Middle frontal gyrus (tissue), 1 donor: ENCODE measurements around the gene BCKDK.

Source experiments
- DNase-seq: peaks from one replicate; pipeline ENCODE4 v3.0.0-alpha.2; 2015; ENCODE audit warnings: low spot score; ENCODE audit errors: extremely low spot score

The BCKDK gene

GRCh38 chr16:31080035-31080629 lies 28.1 kb upstream of the BCKDK start:
- no peak for DNase-seq

DNA sequence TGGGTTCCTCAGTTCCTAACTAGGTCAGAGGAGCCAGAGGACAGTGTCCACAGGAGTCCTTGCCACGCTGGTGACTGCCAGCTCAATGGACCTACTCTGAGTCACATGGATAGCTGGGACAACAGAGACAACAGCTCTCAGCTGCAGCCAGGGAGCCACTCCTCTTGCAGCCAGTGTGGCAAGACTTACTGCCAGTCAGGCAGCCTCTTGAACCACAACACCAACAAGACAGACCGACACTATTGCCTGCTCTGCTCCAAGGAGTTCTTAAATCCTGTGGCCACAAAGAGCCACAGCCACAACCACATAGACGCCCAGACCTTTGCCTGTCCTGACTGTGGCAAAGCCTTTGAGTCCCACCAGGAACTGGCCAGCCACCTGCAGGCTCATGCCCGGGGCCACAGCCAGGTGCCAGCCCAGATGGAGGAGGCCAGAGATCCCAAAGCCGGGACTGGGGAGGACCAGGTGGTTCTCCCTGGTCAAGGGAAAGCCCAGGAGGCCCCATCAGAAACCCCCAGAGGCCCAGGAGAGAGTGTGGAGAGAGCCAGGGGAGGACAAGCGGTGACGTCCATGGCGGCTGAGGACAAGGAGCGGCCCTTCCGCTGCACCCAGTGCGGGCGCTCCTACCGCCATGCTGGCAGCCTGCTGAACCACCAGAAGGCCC lies 27.3 kb upstream of the BCKDK start:
- no peak for DNase-seq

- no peak for DNase-seq
Measured at GRCh38 chr16:31081428-31082351, 26.5 kb upstream of the BCKDK start.

DNA sequence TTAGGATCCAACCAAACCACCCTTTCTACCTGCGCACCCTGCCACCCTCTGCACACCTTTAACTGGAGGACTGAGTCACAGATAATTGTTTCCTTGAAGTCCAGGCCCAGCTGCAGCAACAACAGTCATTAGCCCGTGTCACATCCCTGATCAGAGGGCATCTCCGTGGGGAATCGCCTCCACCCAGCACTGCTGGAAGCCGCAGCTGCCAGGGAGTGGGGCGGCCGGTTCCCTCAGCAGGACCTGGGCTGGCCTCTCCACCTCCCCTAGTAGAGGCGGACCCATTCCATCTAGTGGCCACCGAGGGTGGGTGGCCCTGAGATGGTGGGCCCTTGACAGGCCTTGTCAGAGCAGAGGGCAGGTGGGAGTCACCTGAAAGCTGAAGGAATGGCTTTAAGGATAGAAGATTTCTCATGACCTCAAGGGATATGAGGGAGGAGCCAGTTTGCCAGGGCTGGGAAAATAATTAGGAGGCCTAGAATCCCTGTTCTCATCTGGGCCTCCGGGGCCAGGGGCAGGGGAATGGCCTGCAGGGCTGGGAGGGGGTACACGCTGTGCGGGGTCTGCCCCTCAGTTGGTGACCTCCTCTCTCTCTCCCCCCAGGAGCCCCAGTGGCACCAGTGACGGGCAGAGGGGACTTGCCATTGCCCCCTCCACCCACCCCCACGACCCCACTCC lies 25.7 kb upstream of the BCKDK start:
- DNase-seq = no peak

DNA sequence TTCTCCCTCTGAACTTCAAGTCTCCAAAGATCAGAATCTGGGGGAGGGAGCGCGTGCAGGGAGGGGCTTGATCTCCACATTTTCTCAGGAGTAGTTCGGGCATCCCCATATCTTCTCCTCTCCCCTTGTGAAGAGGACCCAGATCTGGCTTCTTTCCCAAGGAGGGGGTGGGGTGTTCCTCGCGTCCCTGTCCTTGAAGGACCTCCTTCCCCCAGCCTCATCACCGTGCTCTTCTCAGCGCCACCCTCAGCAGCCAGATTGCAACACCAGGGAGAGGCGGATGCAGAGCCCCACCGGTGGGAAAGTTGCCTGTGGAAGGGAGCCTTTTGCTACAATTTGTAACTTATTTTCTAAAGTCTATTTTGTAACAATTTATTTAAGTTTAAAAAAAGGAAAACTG lies 25.1 kb upstream of the BCKDK start:
- DNase-seq = no peak

DNA sequence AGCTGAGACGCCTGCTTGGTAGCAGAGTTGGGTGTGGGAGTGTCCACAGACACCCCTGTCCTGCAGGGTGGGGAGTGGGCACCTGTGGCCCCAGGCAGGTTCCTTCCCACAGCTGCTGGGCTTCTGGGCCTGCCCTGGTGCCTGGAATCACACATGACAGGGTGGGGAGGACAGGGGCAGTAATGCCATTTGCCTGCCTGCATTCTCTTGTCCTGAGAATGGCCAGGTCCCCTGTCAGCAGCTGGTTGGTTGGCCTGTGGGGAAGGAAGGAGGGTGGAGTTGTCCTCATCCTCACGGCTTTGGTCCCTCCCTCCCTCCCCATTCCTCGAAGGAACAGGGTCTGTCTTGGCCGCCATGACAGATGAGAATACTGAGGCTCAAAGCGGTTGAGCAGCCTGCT lies 24.6 kb upstream of the BCKDK start:
- DNase-seq = no peak

- no peak for DNase-seq
Measured at GRCh38 chr16:31083981-31084380, 24.2 kb upstream of the BCKDK start.

DNA sequence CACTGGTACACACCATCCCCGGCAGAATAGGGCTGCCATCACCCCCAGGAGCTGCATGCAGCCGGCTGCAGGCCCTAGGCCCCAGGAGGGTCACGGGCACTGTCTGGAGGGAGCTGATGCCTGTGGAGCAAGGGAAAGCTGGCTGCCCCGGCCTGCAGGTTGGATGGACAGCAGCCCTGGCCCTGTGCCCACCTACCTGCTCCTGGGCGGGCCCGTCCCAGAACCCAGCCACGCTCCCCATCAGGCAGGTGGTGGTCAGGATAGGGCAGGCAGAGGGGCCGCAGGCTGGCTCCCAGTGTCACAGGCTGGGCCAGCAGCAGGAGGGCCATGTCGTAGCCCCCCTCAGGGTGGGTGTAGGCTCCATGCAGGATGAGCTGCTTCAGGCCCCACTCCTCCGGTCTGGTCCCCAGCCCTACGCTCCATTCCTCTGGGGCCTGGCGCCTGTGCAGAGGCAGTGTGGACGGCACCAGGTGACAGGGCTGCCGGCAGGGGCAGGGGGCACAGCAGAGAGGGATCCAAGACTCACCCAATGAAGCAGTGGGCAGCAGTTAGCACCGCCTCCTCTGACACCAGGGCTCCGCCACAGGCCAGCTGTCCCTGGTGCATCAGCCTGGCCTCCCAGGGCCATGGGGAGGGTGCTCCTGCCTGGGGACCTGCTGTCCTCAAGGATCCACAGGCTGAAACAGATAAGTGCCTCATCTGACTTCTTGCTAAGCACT lies 23.4 kb upstream of the BCKDK start:
- no peak for DNase-seq

DNA sequence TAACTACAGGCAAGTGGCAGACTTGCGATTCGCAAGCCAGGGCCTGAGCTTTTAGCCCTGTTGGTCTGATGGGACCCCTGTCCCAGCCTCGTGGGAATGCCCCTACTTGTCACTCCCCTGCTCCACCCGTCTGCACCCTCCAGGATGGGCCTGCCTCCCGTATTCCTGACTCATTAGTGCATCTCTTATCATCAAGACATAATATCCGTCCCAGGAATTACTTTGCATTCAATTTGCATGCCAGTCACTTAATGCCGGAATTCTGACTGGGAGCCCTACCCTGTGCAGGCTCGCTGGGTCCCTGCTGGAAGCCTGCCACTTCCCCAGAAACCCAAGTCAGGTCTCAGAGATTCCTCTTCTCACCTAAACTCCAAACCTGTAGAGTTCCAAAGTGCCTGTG lies 22.8 kb upstream of the BCKDK start:
- DNase-seq = no peak

DNA sequence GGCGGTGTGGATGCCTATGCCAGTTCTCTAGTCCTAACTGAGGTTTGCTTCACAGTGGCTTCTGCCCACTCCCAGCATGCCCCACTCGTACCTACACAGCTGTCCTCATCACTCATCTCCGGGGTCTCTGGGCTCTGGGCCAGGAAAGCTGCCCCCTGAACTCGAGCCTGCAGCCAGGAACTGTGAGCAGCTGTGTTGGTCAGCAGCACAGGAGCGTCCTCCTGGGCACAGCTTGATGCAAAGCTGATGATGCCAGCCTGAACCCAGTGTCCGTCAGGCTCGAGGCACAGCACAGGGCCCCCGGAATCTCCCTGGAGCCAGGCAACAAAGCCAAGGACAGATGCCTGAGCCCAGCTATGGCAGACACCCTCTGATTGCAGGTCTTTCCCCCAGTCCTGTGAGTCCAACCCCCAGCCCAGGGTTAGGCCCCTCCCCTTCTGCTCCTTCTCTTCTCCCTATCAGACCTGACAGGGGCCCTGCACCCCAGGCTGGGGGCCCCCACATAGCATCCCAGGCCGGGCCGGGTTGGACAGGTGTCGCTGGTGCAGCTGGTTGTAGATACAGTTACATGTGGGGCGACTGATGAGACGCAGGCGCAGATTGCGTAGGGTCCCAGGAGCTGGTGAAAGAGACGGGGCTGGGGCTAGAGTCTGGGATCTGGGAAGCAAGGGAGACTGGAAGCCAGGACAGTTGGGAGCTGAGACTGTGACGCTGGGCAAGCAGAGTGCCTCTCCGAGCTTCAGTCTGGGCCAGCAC lies 22.1 kb upstream of the BCKDK start:
- DNase-seq = no peak

GRCh38 chr16:31086629-31086906 lies 21.6 kb upstream of the BCKDK start:
- DNase-seq = no peak

- no peak for DNase-seq
Measured at GRCh38 chr16:31087481-31087880, 20.7 kb upstream of the BCKDK start.

DNA sequence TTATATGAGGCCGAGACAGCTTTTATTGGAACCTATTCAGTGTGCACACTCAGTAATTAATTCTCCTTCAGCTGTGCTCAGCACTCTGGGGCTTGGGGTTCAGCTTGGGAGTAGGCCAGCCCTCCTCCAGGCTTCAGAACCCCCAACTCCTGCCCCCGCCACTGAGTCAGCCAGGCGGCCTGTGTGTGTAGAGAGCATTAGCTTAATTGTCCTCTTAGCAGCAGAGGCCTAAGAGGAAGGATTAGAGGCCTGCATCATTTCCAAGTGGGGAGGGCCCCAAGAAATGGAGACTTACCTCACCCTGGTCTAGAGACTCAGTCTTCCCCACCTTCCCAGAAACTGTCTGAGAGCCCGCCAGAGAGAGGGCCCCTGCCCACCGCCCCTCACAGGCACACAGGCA lies 20.2 kb upstream of the BCKDK start:
- DNase-seq = no peak

- no peak for DNase-seq
Measured at GRCh38 chr16:31088459-31089183, 19.6 kb upstream of the BCKDK start, which contains the start of gene PRSS53. TSS of gene PRSS53 (minus strand) at chr16:31088943. CDS start at chr16:31088809, 134 bp downstream.

DNA sequence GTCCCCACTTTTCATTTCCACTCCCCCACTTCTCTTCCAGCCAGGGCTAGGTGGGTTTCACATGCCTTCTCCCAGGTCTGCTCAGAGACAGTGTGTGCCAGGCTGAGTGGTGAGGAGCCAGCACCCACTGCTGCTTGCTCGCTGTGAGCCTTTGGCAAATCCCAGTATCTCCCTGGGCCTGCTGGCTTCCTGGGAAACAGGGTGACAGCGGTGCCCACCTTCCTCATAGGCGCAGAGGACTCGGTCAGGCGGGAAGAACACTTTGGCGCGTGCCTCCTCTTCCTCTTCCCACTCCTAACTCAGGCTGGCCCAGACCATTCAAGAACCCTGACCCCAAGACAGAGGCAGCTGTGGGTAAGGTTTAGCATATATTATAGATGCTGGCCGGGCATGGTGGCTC lies 19.0 kb upstream of the BCKDK start:
- no peak for DNase-seq

DNA sequence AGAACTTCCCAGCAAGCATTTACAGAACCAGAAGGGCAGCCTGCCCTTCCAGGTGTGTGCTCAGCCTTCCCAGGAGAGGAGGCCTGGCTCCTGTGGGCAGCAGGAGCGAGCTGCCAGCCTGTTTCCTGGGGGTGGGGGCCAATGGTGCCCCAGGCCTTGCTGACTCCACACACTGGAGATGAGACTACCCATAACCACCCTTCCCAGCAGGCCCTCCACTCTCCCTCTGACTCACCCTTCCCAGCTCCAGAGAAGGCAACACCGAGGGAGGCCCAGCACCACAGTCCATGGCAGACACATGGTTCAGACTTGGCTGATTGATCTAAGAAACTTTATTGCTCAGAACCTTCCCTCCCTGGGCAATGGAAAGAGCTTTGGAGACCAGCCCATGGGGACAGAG lies 17.6 kb upstream of the BCKDK start:
- DNase-seq = no peak

GRCh38 chr16:31092330-31092729 lies 15.9 kb upstream of the BCKDK start:
- DNase-seq = no peak

GRCh38 chr16:31093132-31093703 lies 15.0 kb upstream of the BCKDK start:
- DNase-seq = no peak

DNA sequence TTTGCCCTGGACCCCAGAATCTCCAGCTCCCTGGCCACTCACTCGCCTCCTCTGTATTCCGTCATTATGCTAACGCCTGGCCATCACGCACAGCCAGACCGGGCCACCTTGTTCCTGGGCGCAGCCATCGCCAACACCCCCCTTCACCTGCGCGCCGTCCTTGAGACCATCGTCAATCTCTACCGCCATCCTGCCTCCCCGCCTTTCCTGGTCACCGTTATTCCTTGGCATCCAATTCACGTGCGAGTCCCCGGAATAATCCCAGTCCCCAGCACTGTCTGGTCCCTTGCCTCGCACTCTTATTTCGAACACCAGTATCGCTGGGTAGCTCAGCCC lies 14.1 kb upstream of the BCKDK start:
- no peak for DNase-seq
